H7 (cell line): ENCODE measurements around the gene BLM. TPM values are rescaled to one million over a fixed set of nuclear protein-coding genes. Genes with fewer than 3 reads are reported as not detected.
"Not testable (repeated sequence)": the region's sequence is repeated elsewhere in the genome, so short reads cannot be mapped to it uniquely, and the experiment has no call there.

Source experiments
- DNase-seq: peaks from one replicate; pipeline ENCODE4 v3.0.0; 2012
- H3K27me3 ChIP-seq: 2 replicates; pipeline ENCODE4 v1.6.0; 2011; ENCODE audit warnings: mild to moderate bottlenecking, low read length; ENCODE audit not compliant: control insufficient read depth, insufficient read depth
- H3K36me3 ChIP-seq: replicated peaks from 2 replicates; pipeline ENCODE4 v1.5.1; 2011; ENCODE audit warnings: low read length; ENCODE audit not compliant: control insufficient read depth, insufficient read depth
- H3K4me3 ChIP-seq: 2 replicates; pipeline ENCODE4 v1.5.1; 2011; ENCODE audit warnings: low read depth, mild to moderate bottlenecking, control low read depth, low read length, moderate library complexity; ENCODE audit not compliant: insufficient read depth
- total RNA-seq: library from RNA; depleted of rRNA; stranded (reverse); fragments of >200 nt; shearing (Covaris generic); gene quantifications from 2 replicates; pipeline ENCODE4 v1.2.3, GENCODE V29; 2014

Gene BLM
- total RNA-seq, 1 experiment from 2014 or later = 29.7 TPM

- Histone ChIP-seq H3K36me3 (no peaks in the 10 kb centered on the region), H3K27me3 (no peaks in the 10 kb centered on the region), H3K4me3 (no peak overlapping the region)
- no peak for DNase-seq
These were observed 106.4 kb downstream of the BLM start for GRCh38 chr15:90823455-90823974.

- not testable (repeated sequence) for DNase-seq, H3K4me3 ChIP-seq, H3K36me3 ChIP-seq, H3K27me3 ChIP-seq
These were observed 108.2 kb downstream of the BLM start for GRCh38 chr15:90825115-90825899.

GRCh38 chr15:90826206-90826885, 109.2 kb downstream of the BLM start:
- H3K36me3 ChIP-seq, H3K27me3 ChIP-seq, DNase-seq, H3K4me3 ChIP-seq: not testable (repeated sequence)

DNA sequence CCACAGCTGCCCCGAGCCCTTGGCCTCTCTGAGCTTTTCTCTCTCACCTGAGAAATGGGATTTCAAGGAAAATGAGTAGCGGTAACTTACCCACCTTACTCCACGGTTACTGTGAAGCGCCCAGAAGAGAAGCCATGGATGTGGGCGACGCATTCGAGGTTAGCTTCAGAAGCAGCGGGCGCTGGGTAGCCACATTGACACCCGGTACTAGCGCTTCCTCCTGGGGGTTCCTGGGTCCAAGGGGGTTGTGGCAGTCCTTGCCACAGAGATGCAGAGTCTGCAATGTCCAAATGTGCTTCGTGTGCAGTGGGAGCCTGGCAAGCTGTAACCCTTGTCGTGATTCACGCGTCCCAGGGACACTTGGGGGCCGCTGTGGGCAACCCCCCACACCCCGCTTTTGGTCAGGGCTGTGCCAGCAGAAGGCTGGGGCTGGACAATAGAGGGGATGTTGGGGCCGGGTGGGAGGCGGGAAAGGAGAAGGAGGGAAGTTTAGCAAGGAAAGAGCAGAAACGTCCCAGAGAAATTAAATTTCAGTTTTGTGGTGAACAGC, 109.8 kb downstream of the BLM start:
- Histone ChIP-seq H3K4me3 (no peak overlapping the region), H3K27me3 (no peaks in the 10 kb centered on the region), H3K36me3 (no peaks in the 10 kb centered on the region)
- peak; percentile 31 for DNase-seq

GRCh38 chr15:90828111-90828510, 111.0 kb downstream of the BLM start:
- no peak overlapping the region for H3K4me3 ChIP-seq
- H3K36me3 ChIP-seq = no peaks in the 10 kb centered on the region
- peak; percentile 60 for DNase-seq
- no peaks in the 10 kb centered on the region for H3K27me3 ChIP-seq

- H3K27me3 ChIP-seq = no peaks in the 10 kb centered on the region
These were observed 112.0 kb downstream of the BLM start for GRCh38 chr15:90829126-90829525.

DNA sequence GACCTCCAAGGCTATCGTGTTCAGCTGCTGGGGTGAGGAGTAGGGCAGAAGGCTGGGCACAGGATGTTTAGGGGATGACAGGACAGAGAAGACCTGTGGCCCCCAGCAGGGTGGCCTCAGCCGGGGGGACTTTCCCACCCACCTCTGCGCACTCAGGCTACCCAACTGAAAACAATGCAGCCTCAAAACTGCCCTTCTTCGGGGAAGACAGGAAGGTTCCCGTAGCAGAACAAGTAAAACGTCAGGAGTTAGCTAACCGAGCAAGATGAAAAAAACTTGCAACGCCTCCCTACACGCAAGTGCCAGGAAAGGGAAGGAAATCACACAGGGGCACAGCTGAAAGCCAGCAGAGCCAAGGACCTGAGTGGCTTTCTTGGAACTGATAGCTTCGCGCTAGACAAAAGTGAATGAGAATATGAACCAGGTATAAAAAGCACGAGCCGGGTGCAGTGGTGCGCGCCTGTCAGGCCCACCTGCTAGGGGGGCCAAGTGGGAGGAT, 112.8 kb downstream of the BLM start:
- Histone ChIP-seq H3K4me3 (no peak overlapping the region), H3K36me3 (no peaks in the 10 kb centered on the region), H3K27me3 (no peaks in the 10 kb centered on the region)
- peak; percentile 49 for DNase-seq

More at GRCh38 chr15:90829126-90829525, 112.0 kb downstream of the BLM start:
- H3K4me3 ChIP-seq = no peak overlapping the region
- H3K36me3 ChIP-seq = no peaks in the 10 kb centered on the region
- DNase-seq = no peak

DNA sequence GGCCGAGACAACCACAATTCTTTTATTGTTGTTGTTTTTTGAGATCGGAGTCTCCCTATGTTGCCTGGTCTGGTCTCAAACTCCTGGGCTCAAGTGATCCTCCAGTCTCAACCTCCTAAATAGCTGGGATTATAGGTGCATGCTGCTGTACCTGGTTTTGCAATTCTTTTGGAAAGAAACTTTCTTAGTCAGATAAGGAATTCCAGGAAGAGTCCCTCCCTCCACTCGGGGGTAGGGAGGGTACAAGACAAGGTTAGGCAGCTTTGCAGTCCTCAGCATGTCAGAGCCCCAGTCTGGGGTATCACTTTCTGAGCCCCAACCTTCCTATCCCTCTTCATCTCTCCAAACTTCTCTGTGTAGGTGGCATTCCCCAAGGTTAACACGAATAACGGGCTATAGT, 117.5 kb downstream of the BLM start:
- Histone ChIP-seq H3K4me3 (no peak overlapping the region), H3K27me3 (no peaks in the 10 kb centered on the region)
- peak; percentile 52 for DNase-seq

GRCh38 chr15:90836296-90836871, 119.2 kb downstream of the BLM start:
- H3K27me3 ChIP-seq = no peaks in the 10 kb centered on the region
- peak; percentile 48 for DNase-seq
- no peaks in the 10 kb centered on the region for H3K36me3 ChIP-seq
- H3K4me3 ChIP-seq = no peak overlapping the region

More for the DNA sequence above, 117.5 kb downstream of the BLM start:
- no peaks in the 10 kb centered on the region for H3K36me3 ChIP-seq

DNA sequence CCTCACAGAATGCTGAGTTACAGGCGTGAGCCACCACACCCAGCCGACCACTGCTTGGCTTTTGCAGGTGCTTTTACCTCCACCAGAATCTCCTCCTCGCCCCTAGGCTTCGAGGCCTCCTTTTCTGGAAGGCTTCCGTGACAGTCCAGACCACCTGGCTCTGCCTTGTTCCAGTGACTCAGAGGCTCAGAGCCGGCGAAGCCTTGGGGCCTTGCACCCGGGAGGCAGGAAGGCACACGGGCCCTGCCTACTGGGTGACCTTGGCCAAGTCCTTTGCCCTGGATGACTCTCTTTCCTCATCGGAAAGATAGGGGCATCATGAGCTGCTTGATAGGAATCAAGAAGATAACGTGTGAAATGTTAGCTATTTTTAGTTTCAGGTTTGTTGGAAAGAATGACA, 119.9 kb downstream of the BLM start:
- Histone ChIP-seq H3K27me3 (no peaks in the 10 kb centered on the region), H3K36me3 (no peaks in the 10 kb centered on the region), H3K4me3 (no peak overlapping the region)
- peak; percentile 25 for DNase-seq

GRCh38 chr15:90838139-90838538, 121.0 kb downstream of the BLM start:
- H3K36me3 ChIP-seq = no peaks in the 10 kb centered on the region
- peak; percentile 55 for DNase-seq
- H3K27me3 ChIP-seq = no peaks in the 10 kb centered on the region
- no peak overlapping the region for H3K4me3 ChIP-seq

GRCh38 chr15:90838544-90838943, 121.4 kb downstream of the BLM start:
- Histone ChIP-seq H3K36me3 (no peaks in the 10 kb centered on the region), H3K4me3 (no peak overlapping the region), H3K27me3 (no peaks in the 10 kb centered on the region)
- DNase-seq = peak; percentile 58

DNA sequence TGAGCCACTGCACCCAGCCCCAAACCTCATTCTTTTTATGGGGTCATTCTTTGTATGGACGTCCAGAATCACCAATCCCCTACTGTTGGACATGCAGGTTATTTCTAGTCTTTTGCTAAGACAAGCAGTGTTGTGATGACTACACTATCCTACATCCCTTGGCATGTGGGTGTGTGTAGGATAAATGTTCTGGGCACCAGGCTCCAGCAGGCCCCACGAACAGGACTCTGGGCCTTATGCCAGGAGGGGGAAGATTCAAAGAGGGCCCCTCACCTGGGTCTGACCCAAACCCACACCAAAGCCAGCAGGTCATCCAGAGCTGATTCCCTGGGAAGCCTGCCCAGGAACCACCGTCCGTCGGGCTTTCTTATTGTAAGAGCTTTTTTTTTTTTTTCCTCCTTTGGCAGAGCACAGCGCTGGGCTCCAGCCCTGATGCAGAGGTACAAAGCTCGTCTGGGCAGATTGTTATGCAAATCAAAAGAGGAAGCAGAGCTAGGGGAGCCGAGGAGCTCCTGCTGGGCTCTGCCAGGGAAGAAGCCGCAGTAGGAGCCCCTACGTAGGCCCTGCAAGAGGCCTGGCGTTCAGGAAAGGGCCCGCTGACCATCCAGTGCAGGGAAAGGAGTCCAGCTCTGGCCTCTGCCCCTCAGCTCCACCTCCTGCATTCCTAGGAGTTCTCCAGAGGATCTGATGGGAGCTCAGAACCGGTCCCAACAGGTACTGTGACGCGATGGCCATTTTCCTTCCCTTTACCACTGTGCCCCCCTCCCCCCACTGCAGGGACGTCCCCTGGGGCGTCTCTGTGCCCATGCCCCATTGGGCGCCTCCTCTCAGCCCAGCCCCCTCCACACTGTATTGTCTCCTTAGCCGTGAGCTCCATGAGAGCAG, 122.3 kb downstream of the BLM start:
- peak; percentile 92 for DNase-seq
- Histone ChIP-seq H3K27me3 (no peaks in the 10 kb centered on the region), H3K36me3 (no peaks in the 10 kb centered on the region), H3K4me3 (no peak overlapping the region)
